Dedifferentiated amniotic fluid mesenchymal stem cell (primary cell): Measurements from ENCODE around the gene KDM1A.

Experiments
- DNase-seq: peaks from one replicate; pipeline ENCODE4 v3.0.0-alpha.2; 2016; ENCODE audit errors: extremely low spot score

KDM1A gene

GRCh38 chr1:23069675-23070074 is 50.4 kb downstream of the KDM1A start:
- DNase-seq, result no peak

GRCh38 chr1:23074012-23074411 is 54.7 kb downstream of the KDM1A start:
- no peak for DNase-seq

GRCh38 chr1:23079025-23079424 is 59.8 kb downstream of the KDM1A start:
- DNase-seq, result no peak

DNA sequence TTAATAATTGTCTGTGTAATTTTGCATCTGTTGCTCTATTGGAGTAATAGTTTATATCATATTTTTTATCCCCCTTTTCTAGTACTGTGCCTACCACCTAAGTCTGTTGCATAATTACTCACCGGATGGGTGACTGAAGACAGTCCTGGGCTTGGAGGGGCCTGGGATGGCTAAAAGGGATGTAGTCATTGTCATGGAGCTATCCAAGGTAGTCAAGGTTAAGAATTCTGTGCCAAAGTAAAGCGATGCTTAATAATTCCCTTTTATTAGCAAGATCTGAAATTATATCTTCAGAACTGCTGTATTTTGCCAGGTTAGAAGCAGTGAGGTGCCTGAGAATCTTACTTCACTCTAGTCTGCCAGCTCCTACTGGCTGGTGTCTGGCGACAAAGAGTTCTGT is 61.6 kb downstream of the KDM1A start:
- DNase-seq, result no peak

DNA sequence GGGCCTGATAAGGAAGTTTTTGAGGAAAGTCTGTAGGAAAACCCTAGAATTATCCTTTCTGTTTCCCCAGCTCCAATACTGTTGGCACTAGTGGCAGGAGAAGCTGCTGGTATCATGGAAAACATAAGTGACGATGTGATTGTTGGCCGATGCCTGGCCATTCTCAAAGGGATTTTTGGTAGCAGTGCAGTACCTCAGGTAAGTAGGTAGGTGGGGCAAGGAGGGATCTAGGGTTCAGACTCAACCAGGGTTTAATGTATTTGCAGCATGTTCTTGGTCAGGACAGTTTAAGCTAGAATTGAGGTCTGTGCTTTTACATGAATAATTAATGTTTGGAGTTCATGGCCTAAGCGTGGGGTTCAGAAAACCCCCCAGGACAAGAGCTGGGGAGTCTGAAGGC is 62.1 kb downstream of the KDM1A start:
- no peak for DNase-seq

DNA sequence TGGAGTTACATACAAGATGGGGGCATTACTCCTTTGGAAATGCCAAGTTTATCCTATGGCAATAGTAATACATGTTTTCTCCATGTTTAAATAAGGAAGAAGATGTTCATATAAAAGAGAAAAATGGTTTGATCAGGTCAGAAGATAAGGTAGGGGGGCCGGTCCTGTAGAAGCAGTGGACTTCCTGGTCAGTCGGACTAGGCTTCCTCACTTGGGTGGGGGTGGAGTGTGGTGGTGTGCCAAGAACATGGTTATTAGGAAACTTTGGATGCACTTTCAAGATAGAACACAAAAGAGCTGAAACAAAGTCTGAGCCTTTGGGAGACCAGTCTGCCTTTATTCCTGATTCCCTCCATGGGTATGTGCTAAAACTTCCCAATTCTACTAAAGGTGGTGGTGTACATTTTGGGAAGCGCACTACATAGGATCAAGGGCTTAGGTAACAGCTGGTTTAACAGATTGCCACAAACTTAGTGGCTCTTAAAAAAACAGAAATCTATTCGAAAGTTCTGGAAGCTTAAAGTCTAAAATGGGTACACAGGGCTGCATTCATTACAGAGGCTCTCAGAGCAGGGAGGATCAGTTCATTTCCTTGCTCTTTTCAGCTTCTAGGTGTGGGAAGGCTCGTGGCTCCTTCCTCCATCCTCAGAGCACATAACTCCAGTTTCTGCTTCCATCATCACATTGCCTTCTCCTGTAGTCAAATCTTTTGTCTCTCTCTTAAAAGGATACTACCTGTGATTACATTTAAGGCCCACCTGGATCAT is 64.6 kb downstream of the KDM1A start:
- no peak for DNase-seq

- no peak for DNase-seq
These were observed 65.6 kb downstream of the KDM1A start for GRCh38 chr1:23084880-23085279.

DNA sequence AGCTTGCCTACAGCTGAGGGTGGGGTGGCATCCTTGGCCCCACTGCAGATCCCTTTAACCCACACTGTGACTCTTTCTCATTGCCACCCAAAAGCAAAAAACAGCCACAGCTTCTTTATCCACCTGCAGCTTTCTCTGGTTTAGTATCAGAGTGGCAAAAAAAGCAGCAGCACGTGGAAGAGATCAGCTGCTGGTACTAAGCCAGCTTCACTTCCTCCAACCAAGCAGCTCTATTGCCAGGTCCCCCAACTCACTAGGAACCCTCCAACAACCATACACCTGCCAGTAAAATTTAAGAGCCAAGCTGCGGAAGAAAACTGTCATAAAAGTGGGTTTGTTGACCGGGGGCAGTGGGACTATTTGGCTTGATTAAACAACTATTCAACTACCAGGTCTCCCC is 66.4 kb downstream of the KDM1A start:
- DNase-seq, result no peak

- no peak for DNase-seq
These were observed 68.8 kb downstream of the KDM1A start for GRCh38 chr1:23088027-23088426.

DNA sequence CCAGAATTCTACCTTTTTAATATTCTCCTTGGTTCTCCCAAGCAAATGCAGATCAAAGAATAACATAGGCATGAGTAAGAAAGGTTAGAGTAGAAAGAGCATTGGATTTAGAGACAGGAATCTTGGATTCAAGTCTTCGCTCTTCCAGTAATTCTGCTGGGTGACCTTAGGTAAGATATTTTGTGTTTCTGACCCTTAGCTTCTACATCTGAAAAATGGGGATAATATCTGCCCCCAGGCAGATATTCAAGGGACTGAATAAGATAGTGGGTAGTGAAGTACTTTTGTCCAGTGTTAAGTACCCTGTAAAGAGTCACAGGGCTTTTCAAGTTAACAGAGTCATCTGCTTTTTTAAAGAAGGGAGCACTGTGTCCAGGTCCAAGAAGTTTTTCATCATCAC is 70.8 kb downstream of the KDM1A start:
- DNase-seq, result no peak

GRCh38 chr1:23091545-23091944 is 72.3 kb downstream of the KDM1A start:
- no peak for DNase-seq

GRCh38 chr1:23092447-23092846 is 73.2 kb downstream of the KDM1A start:
- no peak for DNase-seq

- DNase-seq, result no peak
These were observed 78.0 kb downstream of the KDM1A start for GRCh38 chr1:23097316-23097715.

DNA sequence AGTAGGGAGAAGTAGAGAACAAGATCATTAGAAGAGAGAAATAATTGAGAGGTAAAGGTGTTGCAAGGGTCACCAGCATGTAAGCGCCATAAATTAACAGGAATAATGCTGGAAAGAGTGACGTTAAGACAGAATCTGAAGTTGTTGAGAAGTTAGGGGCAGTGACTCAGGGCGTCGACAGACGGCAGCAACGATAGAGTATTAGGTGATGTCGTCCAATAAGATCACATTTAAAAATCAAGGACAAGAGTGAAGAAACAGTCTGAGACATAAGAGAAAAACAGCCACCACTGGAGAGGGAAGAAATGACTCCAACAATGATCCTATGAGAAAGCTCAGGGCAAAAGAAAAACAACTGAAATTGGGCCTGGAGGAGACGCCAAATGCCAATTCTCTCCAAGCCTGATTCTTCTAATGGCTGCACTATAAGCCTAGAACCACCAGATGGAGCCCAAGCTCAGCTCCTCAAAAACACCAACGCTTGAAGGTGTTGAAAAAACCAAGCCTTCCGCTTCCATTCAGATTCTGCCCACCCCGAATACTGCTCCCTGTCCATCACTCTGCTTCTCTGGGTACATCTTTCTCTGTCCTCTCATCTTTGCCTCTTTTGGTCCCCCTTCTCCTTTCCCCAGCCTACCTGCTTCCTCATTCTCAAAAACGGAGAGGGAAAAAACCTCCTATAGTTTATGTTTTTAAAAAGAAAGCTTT is 79.3 kb downstream of the KDM1A start:
- DNase-seq, result peak; percentile 79

DNA sequence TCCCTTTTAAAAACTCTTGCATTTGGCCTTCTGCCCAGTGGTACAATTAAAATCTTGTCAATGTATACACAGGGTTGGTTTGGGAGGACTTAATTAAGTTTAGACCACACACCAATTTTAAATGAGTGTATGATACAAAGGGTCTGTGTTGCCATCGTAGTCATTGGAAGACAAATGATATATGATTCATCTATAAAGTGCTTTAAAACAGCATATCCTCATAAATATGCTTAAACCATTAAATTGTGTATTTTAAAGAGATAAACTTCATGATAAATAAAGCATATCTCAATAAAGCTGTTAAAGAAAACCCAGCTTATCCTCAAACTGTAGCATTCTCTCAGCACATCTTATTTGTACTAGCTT is 79.9 kb downstream of the KDM1A start:
- DNase-seq, result no peak

GRCh38 chr1:23100074-23100748 is 80.9 kb downstream of the KDM1A start:
- peak; percentile 71 for DNase-seq

DNA sequence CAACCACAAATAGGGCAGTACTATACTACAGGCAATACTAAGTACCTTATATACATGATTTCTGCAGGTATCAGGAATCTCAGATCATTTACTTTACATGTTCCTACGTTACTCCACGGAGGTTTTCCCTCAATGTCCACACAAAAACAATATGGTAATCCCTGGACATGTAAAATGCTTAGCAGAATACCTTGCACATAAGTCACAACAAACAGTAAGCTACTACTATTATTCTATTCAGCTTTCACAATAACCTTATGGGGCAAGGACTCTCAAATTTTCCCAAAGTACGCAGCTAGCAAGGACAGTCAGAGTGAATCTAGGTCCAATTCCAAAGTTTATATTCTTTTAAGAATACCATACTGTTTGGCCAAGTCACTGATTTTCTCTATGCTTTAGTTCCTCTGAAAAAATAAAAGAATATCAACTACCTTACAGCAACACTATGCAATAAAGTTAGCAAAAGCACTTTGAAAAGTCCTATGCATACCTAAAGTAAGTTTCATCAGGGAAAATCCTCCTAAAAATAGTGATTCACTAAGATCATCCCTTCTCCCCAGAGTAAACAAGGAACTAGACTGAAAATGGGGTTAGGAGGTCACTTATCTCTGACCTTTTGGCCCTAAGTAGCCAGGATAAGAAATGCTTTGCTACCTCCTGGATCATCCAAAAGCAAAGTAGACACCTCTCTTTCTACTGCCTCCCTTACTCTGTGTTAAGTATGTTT is 82.0 kb downstream of the KDM1A start:
- peak; percentile 52 for DNase-seq

DNA sequence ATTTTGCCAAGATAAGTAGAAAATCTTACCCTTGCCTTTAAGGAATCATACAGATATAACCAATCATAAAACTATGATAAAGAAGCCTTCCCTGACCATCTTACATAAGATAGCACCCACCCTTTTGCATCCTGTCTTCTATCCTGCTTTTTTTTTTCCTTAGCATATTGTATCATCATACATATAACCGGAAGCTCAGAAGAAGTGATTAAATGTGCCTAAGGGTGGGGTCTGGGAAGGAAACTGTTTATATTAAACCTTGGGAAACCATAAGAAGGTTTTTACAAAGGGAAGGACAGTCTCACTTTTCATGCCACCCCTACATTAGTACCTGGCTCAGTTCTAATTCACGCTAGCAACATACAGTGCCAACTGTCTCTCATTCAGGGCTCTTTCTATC is 82.6 kb downstream of the KDM1A start:
- DNase-seq, result no peak

DNA sequence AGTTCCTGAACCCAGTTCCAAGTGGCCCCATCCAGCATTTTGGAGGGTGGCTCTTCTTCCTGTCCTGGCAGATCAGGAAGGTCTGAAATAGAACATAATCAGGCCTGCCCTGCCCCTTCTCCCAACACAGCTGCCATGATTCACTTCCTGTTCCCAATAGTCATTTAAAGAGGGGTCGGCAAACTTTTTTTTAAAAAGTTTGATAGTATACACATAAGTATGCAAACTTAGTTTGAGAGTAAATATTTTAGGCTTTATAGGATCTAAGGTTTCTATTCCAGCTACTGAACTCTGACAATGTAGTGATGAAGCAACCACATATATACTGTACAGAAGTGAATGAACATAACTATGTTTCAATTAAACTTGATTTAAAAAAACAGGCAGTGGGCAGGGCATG is 83.0 kb downstream of the KDM1A start:
- DNase-seq, result peak; percentile 39

- DNase-seq, result no peak
These were observed 84.0 kb downstream of the KDM1A start for GRCh38 chr1:23103001-23103889.

DNA sequence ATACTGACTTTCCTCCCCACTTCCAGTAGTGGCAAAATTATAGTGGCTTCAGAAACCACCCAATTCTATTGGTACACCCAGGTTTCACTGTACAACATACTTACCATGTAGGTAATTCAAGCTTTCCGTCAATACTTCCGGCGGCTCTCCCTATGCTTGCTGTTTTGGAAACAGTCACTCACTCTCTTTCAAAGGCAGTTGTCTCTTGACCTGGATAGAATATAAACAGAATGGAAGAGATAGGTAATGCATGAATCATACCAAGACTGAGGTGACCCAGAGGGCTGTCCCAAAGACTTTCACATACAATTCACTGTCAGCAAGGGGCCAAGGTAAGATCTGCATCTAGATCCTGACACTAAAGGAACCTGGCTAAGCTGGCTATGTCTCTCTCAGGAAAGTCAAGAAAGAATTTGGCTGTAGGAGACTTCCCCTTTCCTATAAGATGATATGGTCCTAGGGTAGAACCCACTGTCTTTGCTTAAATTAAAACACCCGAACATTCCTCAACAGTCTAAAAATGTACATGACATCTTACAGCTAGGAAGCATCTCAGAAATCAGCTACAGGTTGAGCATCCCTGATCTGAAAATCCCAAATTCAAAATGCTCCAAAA is 89.8 kb downstream of the KDM1A start:
- no peak for DNase-seq
